Loucy (cell line): Measurements from ENCODE around the gene NEK7.

Source experiments
- CTCF ChIP-seq: fragments of 200-600 bp; sonication (generic); conservative IDR thresholded peaks from 2 replicates; pipeline ENCODE4 v1.5.1; 2014; ENCODE audit warnings: mild to moderate bottlenecking, antibody characterized with exemption, low read length
- EZH2phosphoT487 ChIP-seq: fragments of 200-600 bp; IDR thresholded peaks from 2 replicates; pipeline ENCODE4 v1.6.1; 2018; ENCODE audit warnings: antibody characterized with exemption, mild to moderate bottlenecking, moderate library complexity, borderline replicate concordance

- TF ChIP-seq CTCF (no peak), EZH2phosphoT487 (no peak)
Observed at GRCh38 chr1:198158735-198159589, 2.2 kb downstream of the NEK7 start.
